Endothelial cell of umbilical vein (primary cell): ENCODE results near the gene NUP37. TPM values are rescaled to one million over a fixed set of nuclear protein-coding genes. Genes with fewer than 3 reads are reported as not detected.
A peak's percentile ranks its signal among the peaks of the same experiment; 100 is the strongest.

Experiments
- BruUV-seq: library from RNA; stranded (reverse); fragments of 400-500 nt; replicated peaks from 2 replicates; lab custom pipeline; 2021; lab: Mats Ljungman, UMichigan
- CTCF ChIA-PET: fragments of 300-600, 350-600 bp; sonication (Branson Sonifier 250); formaldehyde crosslinking; loops from one replicate; lab custom pipeline; 2021; ENCODE audit warnings: antibody characterized with exemption, inconsistent platforms; lab: Charles Lee
- POLR2A ChIA-PET: fragments of 300-600, 350-600 bp; sonication (Branson Sonifier 250); formaldehyde crosslinking; loops from one replicate; lab custom pipeline; 2021; ENCODE audit warnings: antibody characterized with exemption, inconsistent platforms; lab: Charles Lee
- DNase-seq: peaks from one replicate; pipeline ENCODE4 v3.0.0-alpha.2; 2011; ENCODE audit warnings: low read depth, low spot score
- FAIRE-seq: peaks from 2 replicates; lab custom pipeline; 2011; peaks lifted over from hg19 to GRCh38; lab: Jason Lieb, UNC
- H2AFZ ChIP-seq: 2 replicates; pipeline ENCODE4 v1.6.0; 2012; ENCODE audit warnings: low read depth, low read length, control low read depth, inconsistent platforms
- H3K27ac ChIP-seq: 2 replicates; pipeline ENCODE4 v1.5.1; 2011; ENCODE audit warnings: low read depth, mild to moderate bottlenecking, control low read depth, low read length, moderate library complexity; ENCODE audit not compliant: insufficient read depth
- H3K27me3 ChIP-seq, 2 experiments: 2 replicates each; pipeline versions ENCODE4 v1.6.0 to v1.6.1; 2011; ENCODE audit warnings: low read length in 2 of 2, mixed read lengths in 1 of 2; ENCODE audit not compliant: control insufficient read depth in 2 of 2, insufficient read depth in 2 of 2
- H3K36me3 ChIP-seq, 2 experiments: 2 replicates in 1 of 2; 3 replicates in 1 of 2; pipeline ENCODE4 v1.5.1; 2011; ENCODE audit warnings: low read length in 2 of 2, mild to moderate bottlenecking in 1 of 2, moderate library complexity in 1 of 2; ENCODE audit not compliant: control insufficient read depth in 2 of 2, insufficient read depth in 2 of 2; ENCODE audit errors: extremely low read depth in 1 of 2
- H3K4me1 ChIP-seq: 3 replicates; pipeline ENCODE4 v1.5.1; 2011; ENCODE audit warnings: mild to moderate bottlenecking, low read length; ENCODE audit not compliant: control insufficient read depth, insufficient read depth; ENCODE audit errors: extremely low read depth
- H3K4me2 ChIP-seq: 2 replicates; pipeline ENCODE4 v1.6.1; 2011; ENCODE audit warnings: low read length, control low read depth, mixed read lengths; ENCODE audit not compliant: insufficient read depth
- H3K4me3 ChIP-seq, 3 experiments: fragments of 200-600 bp in 1 of 3; sonication (generic), shearing (Covaris generic) in 1 of 3; replicated peaks in 1 of 3; 2 replicates each; pipeline ENCODE4 v1.5.1; 2011 to 2016; ENCODE audit warnings: control low read depth in 3 of 3, low read length in 3 of 3, mild to moderate bottlenecking in 2 of 3, inconsistent platforms in 1 of 3, low read depth in 1 of 3, moderate library complexity in 1 of 3; ENCODE audit not compliant: insufficient read depth in 1 of 3
- H3K79me2 ChIP-seq: 2 replicates; pipeline ENCODE4 v1.6.0; 2012; ENCODE audit warnings: low read length, inconsistent platforms; ENCODE audit not compliant: control insufficient read depth, insufficient read depth
- H3K9ac ChIP-seq: replicated peaks from 2 replicates; pipeline ENCODE3; 2011; ENCODE audit warnings: low read length, control low read depth; ENCODE audit not compliant: insufficient read depth; ENCODE audit errors: extremely low read depth
- H3K9me1 ChIP-seq: replicated peaks from 3 replicates; pipeline ENCODE4 v1.6.0; 2011; ENCODE audit warnings: mild to moderate bottlenecking, low read length; ENCODE audit not compliant: control insufficient read depth, insufficient read depth; ENCODE audit errors: extremely low read depth
- H3K9me3 ChIP-seq: replicated peaks from 2 replicates; pipeline ENCODE4 v1.5.1; 2012; ENCODE audit warnings: low read length, inconsistent platforms; ENCODE audit not compliant: control insufficient read depth, insufficient read depth
- H4K20me1 ChIP-seq: replicated peaks from 2 replicates; pipeline ENCODE3; 2011; ENCODE audit warnings: mild to moderate bottlenecking, low read length; ENCODE audit not compliant: control insufficient read depth, insufficient read depth; ENCODE audit errors: extremely low read depth
- EZH2 ChIP-seq: IDR thresholded peaks from 2 replicates; pipeline ENCODE4 v1.6.1; 2012; ENCODE audit warnings: borderline replicate concordance, low read depth, mild to moderate bottlenecking, moderate library complexity, low read length, inconsistent platforms; ENCODE audit not compliant: severe bottlenecking
- FOS ChIP-seq: IDR thresholded peaks from 2 replicates; pipeline ENCODE4 v1.6.1; 2011; ENCODE audit warnings: mild to moderate bottlenecking, low read length, moderate library complexity, borderline replicate concordance; ENCODE audit not compliant: insufficient read depth
- GATA2 ChIP-seq: IDR thresholded peaks from 2 replicates; pipeline ENCODE4 v1.7.0; 2011; ENCODE audit warnings: low read depth, mild to moderate bottlenecking, moderate library complexity, mixed read lengths, low read length; ENCODE audit not compliant: insufficient read length, insufficient read depth
- JUN ChIP-seq: IDR thresholded peaks from 2 replicates; pipeline ENCODE4 v1.6.1; 2011; ENCODE audit warnings: borderline replicate concordance, low read depth; ENCODE audit not compliant: insufficient read length, insufficient read depth
- MYC ChIP-seq: IDR thresholded peaks from one replicate; pipeline ENCODE4 v1.6.1; 2011; ENCODE audit warnings: mild to moderate bottlenecking, low read depth, low read length
- POLR2A ChIP-seq: IDR thresholded peaks from 2 replicates; pipeline ENCODE4 v1.6.1; 2012; ENCODE audit warnings: low read depth, mild to moderate bottlenecking, control low read depth, low read length
- POLR2AphosphoS5 ChIP-seq: IDR thresholded peaks from 2 replicates; pipeline ENCODE4 v1.6.1; 2012; ENCODE audit warnings: low read depth, mild to moderate bottlenecking, control low read depth, low read length, moderate library complexity; ENCODE audit not compliant: insufficient read depth
- dilution Hi-C: fragments of 300-500 bp; cut with MboI; formaldehyde crosslinking; loops from one replicate; pipeline ENCODE4 v1.15.0; 2019; ENCODE audit warnings: low sequenced_read_pairs; ENCODE audit not compliant: extremely low pct_ligation_motif_present
- intact Hi-C: fragments of 100-400 bp; cut with micrococcal nuclease; formaldehyde crosslinking; loops from one replicate; pipeline ENCODE4 v1.10.0; 2022
- polyA plus RNA-seq, 4 experiments: library from polyadenylated mRNA; depleted of rRNA in 3 of 4; stranded (reverse) in 3 of 4; unstranded in 1 of 4; fragments of >200 nt; gene quantifications; 2 replicates each; pipeline versions ENCODE4 v1.2.1 to v1.2.3, GENCODE V29; 2011 to 2012; ENCODE audit warnings: missing spikeins in 1 of 4
- total RNA-seq: library from RNA; stranded (reverse); gene quantifications from 2 replicates; pipeline ENCODE4 v1.2.3, GENCODE V29; 2021
- TF ChIP-seq, protein P1 (sequence below), 2 donors: IDR thresholded peaks; 1 replicate in 1 of 2; 2 replicates in 1 of 2; pipeline ENCODE4 v1.5.1; 2011; ENCODE audit warnings: low read length in 2 of 2, mild to moderate bottlenecking in 2 of 2, moderate library complexity in 2 of 2, control low read depth in 1 of 2, inconsistent platforms in 1 of 2, low read depth in 1 of 2; ENCODE audit not compliant: insufficient read depth in 1 of 2; ENCODE audit errors: extremely low read depth in 1 of 2
- TF ChIP-seq, protein P2 (sequence below): IDR thresholded peaks from 2 replicates; pipeline ENCODE4 v1.6.1; 2011; ENCODE audit not compliant: insufficient read depth, insufficient read length

The NUP37 gene
- total and polyA plus RNA-seq, 2 donors (not counting 3 experiments of a cell fraction or from before 2014, with no cell fraction given) = 25.0 to 46.8 TPM

GRCh38 chr12:102095677-102096263 lies 24.1 kb downstream of the NUP37 start:
- H3K9me3 ChIP-seq = no peaks in the 10 kb centered on the region
- no peaks in the 10 kb centered on the region for H3K79me2 ChIP-seq
- no TSS peak for BruUV-seq
- no peaks in the 10 kb centered on the region for H3K27me3 ChIP-seq
- H2AFZ ChIP-seq = no peak overlapping the region
- DNase-seq (peak; percentile 50), FAIRE-seq (peak; percentile 28)
- ChIA-PET POLR2A (no interaction called here), CTCF (interaction anchor here (0.5 to 4.7 kb wide), 33 partner anchors 11 to 1721 kb away, joined by 3 to 100 read pairs (median 4); partner anchors contain the start of gene WASHC3)
- no peaks in the 10 kb centered on the region for H3K4me1 ChIP-seq
- no peak overlapping the region for H3K27ac ChIP-seq
- no peaks in the 10 kb centered on the region for H3K9me1 ChIP-seq
- H4K20me1 ChIP-seq = no peaks in the 10 kb centered on the region
- H3K4me3 ChIP-seq = no peak overlapping the region
- intact Hi-C loops = loop anchor here (1.0 kb wide), 2 partner anchors 389 to 607 kb away; no protein-coding TSS in a partner anchor
- TF ChIP-seq EZH2 = no peak
- TF ChIP-seq, protein P1, sequence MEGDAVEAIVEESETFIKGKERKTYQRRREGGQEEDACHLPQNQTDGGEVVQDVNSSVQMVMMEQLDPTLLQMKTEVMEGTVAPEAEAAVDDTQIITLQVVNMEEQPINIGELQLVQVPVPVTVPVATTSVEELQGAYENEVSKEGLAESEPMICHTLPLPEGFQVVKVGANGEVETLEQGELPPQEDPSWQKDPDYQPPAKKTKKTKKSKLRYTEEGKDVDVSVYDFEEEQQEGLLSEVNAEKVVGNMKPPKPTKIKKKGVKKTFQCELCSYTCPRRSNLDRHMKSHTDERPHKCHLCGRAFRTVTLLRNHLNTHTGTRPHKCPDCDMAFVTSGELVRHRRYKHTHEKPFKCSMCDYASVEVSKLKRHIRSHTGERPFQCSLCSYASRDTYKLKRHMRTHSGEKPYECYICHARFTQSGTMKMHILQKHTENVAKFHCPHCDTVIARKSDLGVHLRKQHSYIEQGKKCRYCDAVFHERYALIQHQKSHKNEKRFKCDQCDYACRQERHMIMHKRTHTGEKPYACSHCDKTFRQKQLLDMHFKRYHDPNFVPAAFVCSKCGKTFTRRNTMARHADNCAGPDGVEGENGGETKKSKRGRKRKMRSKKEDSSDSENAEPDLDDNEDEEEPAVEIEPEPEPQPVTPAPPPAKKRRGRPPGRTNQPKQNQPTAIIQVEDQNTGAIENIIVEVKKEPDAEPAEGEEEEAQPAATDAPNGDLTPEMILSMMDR (IDR thresholded peaks at IDR 0.05; ENCODE audit: extremely low read depth in 1 of 2, insufficient read depth in 1 of 2, low read depth in 1 of 2, low read length in 2 of 2) = peak; percentile 31 to 38
- H3K36me3 ChIP-seq = peaks cover 2% of the 10 kb centered on the region in 2 experiments
- dilution Hi-C loops = no loop called here
- H3K9ac ChIP-seq = no peak overlapping the region
- H3K4me2 ChIP-seq = no peak overlapping the region

DNA sequence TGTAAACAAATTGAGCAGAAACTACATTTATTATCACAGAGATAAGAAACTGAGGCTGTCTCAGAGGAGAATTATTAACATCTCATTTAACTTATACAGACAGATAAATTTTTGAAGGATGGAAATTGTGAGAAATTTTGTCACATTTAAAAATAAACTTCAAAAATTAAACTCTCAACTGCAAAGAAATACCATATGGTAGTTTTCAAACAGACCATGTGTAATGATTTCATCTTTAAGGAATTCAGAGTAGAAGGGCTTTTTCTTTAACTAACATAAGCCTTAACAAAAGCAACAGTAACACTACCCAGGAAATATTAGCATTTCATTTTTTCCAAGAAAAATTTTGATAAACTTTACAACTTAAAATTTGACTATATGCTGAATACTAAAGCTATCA lies 26.6 kb downstream of the NUP37 start:
- Histone ChIP-seq H3K79me2 (no peaks in the 10 kb centered on the region), H3K4me1 (no peaks in the 10 kb centered on the region), H3K9me3 (no peaks in the 10 kb centered on the region), H3K36me3 (no peaks in the 10 kb centered on the region), H3K27ac (no peak overlapping the region), H3K4me3 (no peak overlapping the region), H4K20me1 (no peaks in the 10 kb centered on the region), H3K9me1 (no peaks in the 10 kb centered on the region), H2AFZ (no peak overlapping the region), H3K4me2 (no peak overlapping the region), H3K9ac (no peak overlapping the region), H3K27me3 (no peaks in the 10 kb centered on the region)
- intact Hi-C loops (no loop called here), dilution Hi-C loops (no loop called here)
- no peak for TF ChIP-seq JUN
- no peak for TF ChIP-seq EZH2
- no peak for TF ChIP-seq GATA2
- TF ChIP-seq POLR2A = no peak
- TF ChIP-seq FOS = no peak
- TF ChIP-seq, protein P1 (IDR thresholded peaks at IDR 0.05; ENCODE audit: extremely low read depth in 1 of 2, insufficient read depth in 1 of 2, low read depth in 1 of 2, low read length in 2 of 2) = no peak
- TF ChIP-seq POLR2AphosphoS5 = no peak
- TF ChIP-seq MYC = no peak
- TF ChIP-seq, protein P2, sequence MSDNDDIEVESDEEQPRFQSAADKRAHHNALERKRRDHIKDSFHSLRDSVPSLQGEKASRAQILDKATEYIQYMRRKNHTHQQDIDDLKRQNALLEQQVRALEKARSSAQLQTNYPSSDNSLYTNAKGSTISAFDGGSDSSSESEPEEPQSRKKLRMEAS = no peak
- BruUV-seq = no TSS peak
- POLR2A ChIA-PET = no interaction called here
- FAIRE-seq = no peak
- DNase-seq = no peak
- CTCF ChIA-PET = interaction anchor here (0.8 to 1.9 kb wide), 3 partner anchors 76 to 391 kb away, joined by 3 to 11 read pairs (median 3); no protein-coding TSS in a partner anchor
